AG04450 (cell line): ENCODE data around the gene HSPA1L. TPM values are rescaled to one million over a fixed set of nuclear protein-coding genes. Genes with fewer than 3 reads are reported as not detected.
A peak's percentile ranks its signal among the peaks of the same experiment; 100 is the strongest.
"Not testable (repeated sequence)": the region's sequence is repeated elsewhere in the genome, so short reads cannot be mapped to it uniquely, and the experiment has no call there.

Source experiments
- CTCF ChIA-PET: fragments of 300-600, 350-600 bp; formaldehyde crosslinking; extraction: SDS; loops from one replicate; lab custom pipeline; 2022; ENCODE audit warnings: antibody characterized with exemption, inconsistent platforms; lab: Charles Lee
- POLR2A ChIA-PET: fragments of 350-600 bp; formaldehyde crosslinking; extraction: SDS; loops from one replicate; lab custom pipeline; 2021; ENCODE audit warnings: antibody characterized with exemption, inconsistent platforms; lab: Yijun Ruan, JAX
- DNase-seq: peaks from one replicate; pipeline ENCODE4 v3.0.0-alpha.2; 2011; ENCODE audit warnings: low read depth, low spot score
- H3K27ac ChIP-seq: one replicate; pipeline ENCODE4 v1.5.1; 2012; ENCODE audit warnings: low read depth, low read length, control low read depth
- H3K27me3 ChIP-seq: one replicate; pipeline ENCODE4 v1.6.0; 2012; ENCODE audit warnings: low read length; ENCODE audit not compliant: control insufficient read depth, insufficient read depth
- H3K4me3 ChIP-seq: 2 replicates; pipeline ENCODE4 v1.5.1; 2011; ENCODE audit warnings: mild to moderate bottlenecking, low read depth, low read length, control low read depth
- H3K9me3 ChIP-seq: 2 replicates; pipeline ENCODE4 v1.5.1; 2012; ENCODE audit warnings: low read length; ENCODE audit not compliant: control insufficient read depth, insufficient read depth
- polyA plus RNA-seq: library from polyadenylated mRNA; depleted of rRNA; stranded (reverse); fragments of >200 nt; gene quantifications from 2 replicates; pipeline ENCODE4 v1.2.3, GENCODE V29; 2011
- TF ChIP-seq, protein P1 (sequence below): IDR thresholded peaks from 2 replicates; pipeline ENCODE4 v1.5.1; 2011; ENCODE audit warnings: low read depth, low read length, control low read depth, inconsistent platforms

HSPA1L gene
- polyA plus RNA-seq, 1 experiment: 1.2 TPM

DNA sequence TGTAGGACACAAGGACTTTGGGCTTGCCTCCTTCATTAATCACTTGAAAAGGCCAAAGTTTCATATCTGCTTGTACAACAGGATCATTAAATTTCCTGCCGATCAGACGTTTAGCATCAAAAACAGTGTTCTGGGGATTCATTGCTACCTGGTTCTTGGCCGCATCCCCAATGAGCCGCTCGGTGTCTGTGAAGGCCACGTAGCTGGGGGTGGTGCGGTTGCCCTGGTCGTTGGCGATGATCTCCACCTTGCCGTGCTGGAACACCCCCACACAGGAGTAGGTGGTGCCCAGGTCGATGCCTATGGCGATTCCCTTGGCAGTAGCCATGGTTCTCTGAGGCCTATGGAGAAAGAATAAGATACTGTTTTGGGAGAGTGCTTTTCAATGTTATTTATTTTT is 3.4 kb downstream of the HSPA1L start:
- TF ChIP-seq, protein P1, sequence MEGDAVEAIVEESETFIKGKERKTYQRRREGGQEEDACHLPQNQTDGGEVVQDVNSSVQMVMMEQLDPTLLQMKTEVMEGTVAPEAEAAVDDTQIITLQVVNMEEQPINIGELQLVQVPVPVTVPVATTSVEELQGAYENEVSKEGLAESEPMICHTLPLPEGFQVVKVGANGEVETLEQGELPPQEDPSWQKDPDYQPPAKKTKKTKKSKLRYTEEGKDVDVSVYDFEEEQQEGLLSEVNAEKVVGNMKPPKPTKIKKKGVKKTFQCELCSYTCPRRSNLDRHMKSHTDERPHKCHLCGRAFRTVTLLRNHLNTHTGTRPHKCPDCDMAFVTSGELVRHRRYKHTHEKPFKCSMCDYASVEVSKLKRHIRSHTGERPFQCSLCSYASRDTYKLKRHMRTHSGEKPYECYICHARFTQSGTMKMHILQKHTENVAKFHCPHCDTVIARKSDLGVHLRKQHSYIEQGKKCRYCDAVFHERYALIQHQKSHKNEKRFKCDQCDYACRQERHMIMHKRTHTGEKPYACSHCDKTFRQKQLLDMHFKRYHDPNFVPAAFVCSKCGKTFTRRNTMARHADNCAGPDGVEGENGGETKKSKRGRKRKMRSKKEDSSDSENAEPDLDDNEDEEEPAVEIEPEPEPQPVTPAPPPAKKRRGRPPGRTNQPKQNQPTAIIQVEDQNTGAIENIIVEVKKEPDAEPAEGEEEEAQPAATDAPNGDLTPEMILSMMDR: no peak
- no peak overlapping the region for H3K27ac ChIP-seq
- H3K9me3 ChIP-seq: no peaks in the 10 kb centered on the region
- no peak for DNase-seq
- ChIA-PET CTCF (no interaction called here), POLR2A (no interaction called here)
- no peak overlapping the region for H3K4me3 ChIP-seq
- no peaks in the 10 kb centered on the region for H3K27me3 ChIP-seq

- not testable (repeated sequence) for H3K27ac ChIP-seq, H3K9me3 ChIP-seq, H3K27me3 ChIP-seq, DNase-seq, H3K4me3 ChIP-seq
- ChIA-PET POLR2A (interaction anchor here (0.7 to 1.0 kb wide), 2 partner anchors 19 to 88 kb away, joined by 3 read pairs; partner anchors contain the start of gene HSPA1B), CTCF (interaction anchor here (0.7 to 0.8 kb wide), 2 partner anchors 13 to 56 kb away, joined by 3 to 6 read pairs; partner anchors contain the start of gene VARS1)
Measured at GRCh38 chr6:31808599-31808998, 6.5 kb downstream of the HSPA1L start.

GRCh38 chr6:31806470-31807272 is 8.4 kb downstream of the HSPA1L start, which contains the start of gene LSM2:
Gene LSM2, minus strand, starts transcription at chr6:31806966. Its CDS starts 209 bp downstream, at chr6:31806757.
- Histone ChIP-seq H3K9me3 (no peaks in the 10 kb centered on the region), H3K4me3 (peak within 1 kb of the TSS; percentile 78), H3K27ac (peak within 1 kb of the TSS; percentile 70), H3K27me3 (no peaks in the 10 kb centered on the region)
- TF ChIP-seq, protein P1: peak; percentile 18
- POLR2A ChIA-PET: interaction anchor here (0.6 to 2.6 kb wide), 14 partner anchors 9 to 1165 kb away, joined by 3 to 40 read pairs (median 4); partner anchors contain the start of genes HSPA1A, HSPA1B, HSPA1L and NEU1
- DNase-seq: peak; percentile 93
- CTCF ChIA-PET: interaction anchor here (0.5 to 2.5 kb wide), 21 partner anchors 9 to 1302 kb away, joined by 3 to 25 read pairs (median 4); partner anchors contain the start of genes ABHD16A, EHMT2, HSPA1A and HSPA1L

- Histone ChIP-seq H3K4me3 (peak overlapping the region; percentile 78), H3K9me3 (no peaks in the 10 kb centered on the region), H3K27me3 (no peaks in the 10 kb centered on the region), H3K27ac (peak overlapping the region; percentile 70)
- CTCF ChIA-PET: interaction anchor here (0.6 to 2.5 kb wide), 9 partner anchors 9 to 139 kb away, joined by 3 to 25 read pairs (median 4); partner anchors contain the start of genes HSPA1A, HSPA1L, LY6G5C and VARS1
- DNase-seq: no peak
- POLR2A ChIA-PET: interaction anchor here (0.9 to 2.6 kb wide), 10 partner anchors 9 to 104 kb away, joined by 3 to 40 read pairs (median 6); partner anchors contain the start of genes HSPA1A, HSPA1B, HSPA1L and NEU1
- TF ChIP-seq, protein P1: no peak
Measured at GRCh38 chr6:31805939-31806469, 9.1 kb downstream of the HSPA1L start.

DNA sequence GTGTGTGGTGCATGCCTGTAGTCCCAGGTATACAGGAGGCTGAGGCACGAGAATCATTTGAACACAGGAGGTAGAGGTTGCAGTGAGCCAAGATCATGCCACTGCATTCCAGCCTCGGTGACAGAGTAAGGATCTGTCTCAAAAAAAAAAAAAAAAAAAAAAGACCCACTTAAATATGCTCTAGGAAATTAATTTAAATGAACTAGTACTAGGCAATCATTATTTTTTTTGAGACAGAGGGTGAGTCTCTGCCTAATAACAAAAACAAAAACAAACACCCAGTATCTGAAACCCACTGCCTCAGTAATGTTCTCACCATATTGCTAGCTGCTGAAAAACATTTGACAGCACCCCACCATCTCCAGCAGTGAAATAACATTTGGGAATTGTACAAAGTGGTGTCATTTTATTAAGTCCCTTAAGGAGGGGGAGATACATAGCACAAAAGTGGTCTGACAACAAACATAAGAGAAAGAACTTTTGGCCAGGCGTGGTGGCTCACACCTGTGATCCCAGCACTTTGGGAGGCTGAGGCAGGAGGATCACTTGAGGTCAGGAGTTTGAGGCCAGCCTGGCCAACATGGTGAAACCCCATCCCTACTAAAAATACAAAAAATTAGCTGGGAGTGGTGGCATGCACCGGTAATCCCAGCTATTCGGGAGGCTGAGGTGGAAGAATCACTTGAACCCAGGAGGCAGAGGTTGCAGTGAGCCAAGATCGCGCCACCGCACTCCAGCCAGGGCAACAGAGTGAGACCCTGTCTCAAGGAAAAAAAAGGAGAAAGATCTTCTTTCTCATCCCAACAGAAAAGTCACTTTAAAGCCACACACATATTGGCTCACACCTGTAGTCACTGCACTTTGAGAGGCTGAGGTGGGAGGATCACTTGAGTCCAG is 13.8 kb downstream of the HSPA1L start:
- H3K27me3 ChIP-seq, H3K27ac ChIP-seq, H3K4me3 ChIP-seq, DNase-seq, H3K9me3 ChIP-seq: not testable (repeated sequence)
- ChIA-PET POLR2A (interaction anchor here (0.7 to 0.9 kb wide), 2 partner anchors 14 to 1078 kb away, joined by 4 to 5 read pairs; partner anchors contain the start of genes HSPA1A and HSPA1L), CTCF (interaction anchor here (2.1 kb wide), 1 partner anchor 10 kb away, joined by 10 read pairs; no protein-coding TSS in a partner anchor)
